UCSD-AML1 (cell line): ENCODE results near the gene SRC.
A peak's percentile ranks its signal among the peaks of the same experiment; 100 is the strongest.
"Not testable (repeated sequence)": the region's sequence is repeated elsewhere in the genome, so short reads cannot be mapped to it uniquely, and the experiment has no call there.

Experiments
- DNase-seq: peaks from one replicate; lab custom pipeline; 2025; ENCODE audit not compliant: unreplicated experiment; lab: John Stamatoyannopoulos, UW

Gene SRC

DNA sequence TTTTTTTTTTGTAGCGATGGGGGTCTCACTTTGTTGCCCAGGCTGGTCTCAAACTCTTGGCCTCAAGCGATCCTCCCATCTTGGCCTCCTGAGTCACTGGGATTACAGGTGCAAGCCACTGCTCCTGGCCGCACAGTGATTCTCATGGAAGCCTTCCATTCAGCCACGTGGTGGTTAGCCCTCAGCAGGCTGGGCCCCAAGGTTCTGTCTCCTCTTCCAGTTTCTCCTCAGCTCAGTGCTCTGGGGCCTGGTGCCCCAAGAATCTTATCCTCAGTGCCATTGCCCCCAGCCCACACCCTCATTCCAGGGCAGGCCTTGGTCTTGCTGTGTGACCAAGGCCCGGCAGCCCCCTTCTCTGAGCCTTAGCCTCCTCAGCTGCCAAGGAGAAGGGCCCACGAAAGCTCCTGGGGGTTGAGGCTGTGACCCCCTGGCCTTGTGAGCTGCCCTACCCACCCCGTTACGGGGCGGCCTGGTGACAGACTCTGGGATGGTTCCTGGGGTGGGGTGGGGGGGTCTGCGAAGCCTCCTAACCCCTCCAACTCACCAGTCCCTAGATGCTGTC is 16.4 kb downstream of the SRC start:
- DNase-seq = no peak

DNA sequence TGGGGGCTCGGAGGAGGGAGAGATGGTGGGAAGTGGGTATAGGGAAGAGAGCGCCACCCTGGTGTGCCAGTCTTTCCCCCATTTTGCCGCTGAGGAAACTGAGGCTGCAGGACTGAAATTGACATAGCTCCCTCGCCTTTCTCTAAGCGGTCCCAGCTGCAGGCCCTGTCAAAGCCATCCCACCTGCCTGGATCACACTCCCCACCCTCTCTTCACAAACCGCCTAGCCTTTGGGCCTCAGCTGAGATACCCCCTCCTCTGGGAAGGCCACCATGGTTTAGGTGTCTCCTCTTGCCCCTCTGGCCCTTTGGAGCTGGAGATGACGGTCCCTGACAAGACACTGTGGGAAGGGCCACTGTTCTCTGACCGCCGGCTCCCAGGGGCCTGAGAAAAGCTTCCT is 16.9 kb downstream of the SRC start:
- DNase-seq = no peak

DNA sequence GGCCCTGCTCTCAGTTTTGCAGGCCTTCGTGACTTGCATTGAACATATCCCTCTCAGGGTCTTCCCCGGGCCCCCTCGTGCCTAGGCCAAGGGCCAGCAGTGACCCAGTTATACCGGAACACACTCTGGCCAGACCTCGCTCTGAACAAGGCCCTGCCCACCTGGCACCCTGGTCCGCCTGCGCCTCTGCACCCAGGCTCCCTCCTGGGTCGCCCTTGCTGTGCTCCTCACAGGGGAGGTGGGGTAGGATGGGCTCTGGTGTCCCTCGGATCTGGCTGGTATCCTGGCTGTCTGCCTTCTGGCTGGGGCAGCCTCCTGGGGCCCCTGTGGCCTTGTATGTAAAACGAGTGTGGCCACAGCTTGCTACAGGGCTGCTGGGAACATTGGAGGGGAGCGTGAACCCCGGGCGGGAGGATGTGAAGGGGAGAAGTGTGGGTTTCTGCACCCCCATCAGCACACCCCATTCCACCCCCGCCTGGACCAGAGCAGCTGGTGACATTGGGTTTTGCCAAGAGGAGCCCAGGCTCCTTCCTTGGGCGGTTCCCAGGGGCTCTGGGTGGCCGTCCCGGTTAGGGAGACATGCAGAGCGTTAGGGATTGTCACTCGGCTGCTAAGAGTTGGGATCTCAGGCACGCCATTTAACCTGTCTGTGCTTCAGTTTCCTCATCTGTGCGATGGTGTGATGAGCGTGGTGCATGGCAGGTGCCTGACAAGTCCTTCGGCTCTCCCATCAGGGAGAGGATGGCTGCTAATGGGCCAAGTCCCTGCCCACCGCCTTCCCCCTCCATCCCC is 17.5 kb downstream of the SRC start:
- DNase-seq = no peak

DNA sequence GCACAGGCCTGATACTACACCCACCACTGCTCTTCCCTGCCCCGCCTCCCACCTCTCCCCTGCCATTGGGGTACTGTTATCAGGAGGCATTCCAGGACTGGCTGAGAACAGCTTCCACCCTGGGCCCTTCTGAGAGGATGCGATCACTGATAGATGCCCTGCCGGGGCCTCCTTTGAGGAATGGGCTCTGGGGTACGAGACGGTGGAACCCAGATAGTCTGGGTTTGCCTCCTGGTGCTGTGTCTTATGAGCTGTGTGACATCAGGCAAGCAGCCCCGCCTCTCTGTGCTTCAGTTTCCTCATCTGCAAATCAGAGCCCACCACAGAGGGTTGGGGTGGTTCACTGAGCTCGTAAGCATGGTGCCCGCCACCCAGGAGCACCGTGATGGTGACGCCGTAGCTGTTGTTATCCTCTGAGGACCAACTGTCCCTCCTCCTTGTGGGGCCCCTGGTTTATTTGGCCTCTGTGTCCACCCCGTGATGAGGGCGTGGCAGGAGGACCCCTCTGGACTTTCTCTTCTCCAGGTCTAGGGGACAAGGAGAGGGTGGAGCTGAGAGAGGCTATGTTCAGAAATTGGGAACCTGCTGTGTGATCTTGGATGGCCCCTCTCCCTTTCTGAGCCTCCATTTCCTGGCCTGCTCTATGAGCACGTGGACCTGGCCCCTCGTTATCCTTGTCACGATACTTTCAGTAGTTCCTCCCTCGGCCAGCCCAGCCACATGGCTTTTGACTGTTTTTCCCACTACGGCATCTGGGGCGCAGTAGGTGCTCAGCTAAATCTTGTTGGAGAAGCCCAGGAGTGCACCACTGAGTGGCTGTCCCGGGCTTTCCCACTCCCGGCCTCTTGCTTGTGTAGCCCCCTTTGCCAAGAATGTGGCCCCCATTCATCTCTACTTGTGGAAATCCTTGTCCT is 18.3 kb downstream of the SRC start:
- DNase-seq = no peak

DNA sequence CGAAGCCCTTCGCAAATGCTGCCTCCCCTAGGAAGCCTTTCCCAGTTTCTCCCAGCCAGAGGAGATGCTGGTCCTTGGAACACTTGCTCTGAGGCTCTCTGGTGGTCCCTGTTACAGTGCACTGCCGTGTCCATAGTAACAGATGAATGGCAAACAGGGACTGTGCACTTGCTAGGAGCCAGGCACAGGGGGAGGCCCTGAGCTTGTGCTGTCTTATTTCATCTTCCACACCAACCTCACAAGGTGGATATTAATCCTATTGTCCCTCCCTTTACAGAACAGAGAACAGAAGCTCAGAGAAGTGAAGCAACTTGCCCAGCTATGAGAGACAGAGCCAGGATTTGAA is 19.0 kb downstream of the SRC start:
- DNase-seq = no peak

DNA sequence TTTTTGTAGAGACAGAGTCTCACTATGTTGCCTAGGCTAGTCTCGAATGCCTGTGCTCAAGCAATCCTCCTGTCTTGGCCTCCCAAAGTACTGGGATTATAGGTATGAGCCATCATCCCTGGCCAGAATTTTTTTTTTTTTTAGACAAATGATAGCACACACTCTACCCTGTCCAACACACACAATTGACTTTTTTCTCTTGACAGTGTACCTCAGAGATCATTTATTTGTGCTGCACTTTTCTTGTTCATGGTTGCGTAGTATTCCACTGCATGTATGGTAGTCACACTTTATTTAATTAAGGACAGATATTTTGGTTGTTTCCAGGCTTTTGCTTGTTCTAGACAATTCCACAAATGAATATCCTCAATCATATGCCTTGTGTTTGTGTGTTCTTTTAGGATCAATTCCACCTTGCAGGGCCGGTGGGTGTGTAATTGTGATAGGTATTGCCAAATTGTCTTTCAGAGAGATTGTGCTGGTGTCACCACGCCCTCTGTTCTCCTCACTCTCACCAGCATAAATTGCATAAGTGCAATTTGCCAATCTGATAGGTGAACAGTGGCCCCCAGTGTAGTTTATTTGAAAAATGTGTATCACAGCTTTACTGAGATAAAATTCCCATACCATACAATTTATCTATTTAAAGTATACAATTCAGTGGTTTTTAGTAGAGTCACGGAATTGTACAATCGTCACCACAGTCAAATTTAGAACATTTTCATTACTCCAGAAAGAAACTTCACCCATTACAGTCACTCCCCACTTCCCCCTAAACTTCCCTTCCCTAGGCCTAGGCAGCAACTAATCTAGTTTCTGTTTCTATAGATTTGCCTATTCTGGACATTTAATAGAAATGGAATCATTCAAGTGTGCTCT is 20.1 kb downstream of the SRC start:
- DNase-seq = no peak

DNA sequence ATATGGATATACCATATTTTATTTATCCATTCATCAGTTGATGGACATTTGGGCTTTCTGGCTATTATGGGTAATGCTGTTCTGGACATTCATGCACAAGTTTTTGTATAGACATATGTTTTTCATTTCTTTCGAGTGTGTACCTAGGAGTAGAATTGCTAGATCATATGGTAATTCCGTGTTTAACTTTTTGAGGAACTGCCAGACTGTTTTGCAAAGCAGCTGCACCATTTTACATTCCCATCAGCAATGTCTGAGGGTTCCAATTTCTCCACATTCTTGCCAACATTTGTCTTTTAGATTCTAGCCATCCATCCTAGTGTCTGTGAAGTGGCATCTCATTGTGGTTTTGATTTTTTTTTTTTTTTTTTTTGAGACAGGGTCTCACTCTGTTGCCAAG is 20.8 kb downstream of the SRC start:
- DNase-seq = no peak

DNA sequence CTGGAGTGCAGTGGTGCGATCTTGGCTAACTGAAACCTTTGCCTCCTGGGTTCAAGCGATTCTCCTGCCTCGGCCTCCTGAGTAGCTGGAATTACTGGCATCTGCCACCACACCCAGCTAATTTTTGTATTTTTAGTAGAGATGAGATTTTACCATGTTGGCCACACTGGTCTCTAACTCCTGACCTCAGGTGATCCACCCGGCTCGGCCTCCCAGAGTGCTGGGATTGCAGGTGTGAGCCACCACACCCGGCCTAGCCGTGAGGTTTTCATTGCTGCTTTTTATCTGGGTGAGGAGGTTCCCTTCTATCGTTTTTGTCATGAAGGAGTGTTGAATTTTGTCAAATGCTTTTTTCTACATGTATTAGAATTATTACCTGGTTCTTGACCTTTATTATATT is 23.9 kb downstream of the SRC start:
- no peak for DNase-seq

DNA sequence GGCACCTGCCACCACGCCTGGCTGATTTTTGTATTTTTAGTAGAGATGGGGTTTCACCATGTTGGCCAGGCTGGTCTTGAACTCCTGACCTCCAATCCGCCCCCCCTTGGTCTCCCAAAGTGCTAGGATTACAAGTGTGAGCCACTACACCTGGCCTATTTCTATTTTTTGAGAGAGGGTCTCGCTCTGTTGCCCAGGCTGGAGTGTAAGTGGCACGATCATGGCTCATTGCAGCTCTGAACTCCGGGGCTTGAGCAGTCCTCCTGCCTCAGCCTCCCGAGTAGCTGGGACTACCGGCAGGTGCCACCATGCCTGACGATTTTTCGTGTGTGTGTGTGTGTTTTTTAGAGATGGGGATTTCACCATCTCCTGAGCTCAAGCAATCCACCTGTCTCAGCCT is 25.9 kb downstream of the SRC start:
- DNase-seq = not testable (repeated sequence)

DNA sequence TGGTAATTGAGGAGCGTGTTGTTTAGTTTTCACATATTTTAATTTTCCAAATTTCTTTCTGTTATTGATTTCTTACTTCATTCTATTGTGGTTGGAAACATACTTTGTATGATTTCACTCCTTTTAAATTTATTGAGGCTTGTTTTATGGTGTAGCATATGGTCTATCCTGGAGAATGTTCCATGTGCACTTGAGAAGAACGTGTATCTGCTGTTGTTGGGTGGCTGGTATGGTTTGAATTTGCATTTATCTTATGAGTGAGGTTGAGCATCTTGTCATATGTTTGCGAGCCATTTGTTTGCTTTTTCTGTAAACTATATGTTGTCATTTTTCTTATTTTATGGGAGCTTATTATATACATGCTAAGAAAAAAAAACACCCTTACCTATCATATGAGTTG is 26.5 kb downstream of the SRC start:
- DNase-seq = no peak

DNA sequence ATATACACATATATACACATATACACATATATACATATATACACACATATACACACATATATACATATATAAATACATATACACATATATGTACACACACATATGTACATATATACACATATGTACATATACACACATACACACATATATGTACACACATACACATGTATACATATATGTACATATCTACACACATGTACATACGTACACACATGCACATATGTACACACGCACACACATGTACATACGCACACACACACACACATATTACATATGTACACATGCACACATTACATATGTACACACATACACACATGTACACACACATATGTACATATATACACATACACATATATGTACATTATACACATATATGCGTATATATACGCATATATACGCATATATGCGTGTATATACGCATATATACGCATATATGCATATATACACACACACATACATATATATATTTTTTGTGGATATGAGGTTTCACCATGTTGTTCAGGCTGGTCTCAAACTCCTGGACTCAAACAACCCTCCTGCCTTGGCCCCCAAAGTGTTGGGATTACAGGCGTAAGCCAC is 27.2 kb downstream of the SRC start:
- no peak for DNase-seq

DNA sequence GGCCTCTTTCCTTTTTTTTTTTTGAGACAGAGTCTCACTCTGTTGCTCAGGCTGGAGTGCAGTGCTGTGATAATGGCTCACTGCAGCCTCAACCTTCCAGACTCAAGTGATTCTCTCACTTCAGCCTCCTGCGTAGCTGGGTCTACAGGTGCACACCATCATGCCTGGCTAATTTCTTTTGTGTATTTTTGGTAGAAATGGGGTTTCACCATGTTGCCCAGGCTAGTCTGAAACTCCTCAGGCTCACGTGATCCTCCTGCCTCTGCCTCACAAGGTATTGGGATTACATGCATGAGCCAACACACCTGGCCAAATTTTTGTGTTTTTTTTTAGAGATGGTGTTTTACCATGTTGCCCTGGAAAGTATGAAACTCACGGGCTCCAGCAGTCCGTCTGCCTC is 29.3 kb downstream of the SRC start:
- no peak for DNase-seq

DNA sequence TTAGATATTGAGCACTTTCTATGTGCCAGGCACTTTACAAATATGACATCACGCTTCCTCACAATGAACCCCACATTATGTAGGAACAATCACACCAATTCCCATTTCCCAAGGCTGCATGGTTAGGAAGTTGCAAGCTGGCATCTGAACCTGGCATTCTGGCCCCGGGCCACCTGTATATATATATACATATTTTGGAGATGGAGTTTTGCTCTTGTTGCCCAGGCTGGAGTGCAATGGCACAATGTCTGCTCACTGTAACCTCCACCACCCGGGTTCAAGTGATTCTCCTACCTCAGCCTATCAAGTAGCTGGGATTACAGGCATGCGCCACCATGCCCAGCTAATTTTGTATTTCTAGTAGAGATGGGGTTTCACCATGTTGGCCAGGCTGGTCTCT is 30.4 kb downstream of the SRC start:
- DNase-seq = no peak

DNA sequence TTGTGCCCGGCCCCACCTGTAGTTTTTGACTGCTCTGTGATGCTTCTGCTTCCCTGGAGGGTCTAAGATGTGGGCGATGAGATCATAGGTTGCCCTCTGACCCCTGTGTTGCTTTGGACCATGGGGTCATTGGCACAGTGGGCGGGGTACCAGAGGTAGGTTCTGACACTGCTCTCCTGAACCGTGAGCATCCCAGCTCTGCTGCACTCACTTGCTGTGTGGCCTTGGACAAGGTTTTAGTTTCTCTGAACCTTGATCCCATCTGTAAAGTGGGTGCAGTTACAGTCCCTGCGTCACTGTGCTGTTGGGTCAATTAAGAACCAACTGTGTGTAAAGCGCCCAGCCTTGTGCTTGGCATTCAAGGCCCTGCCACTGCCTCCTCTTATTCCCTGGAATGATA is 30.9 kb downstream of the SRC start:
- DNase-seq = no peak

DNA sequence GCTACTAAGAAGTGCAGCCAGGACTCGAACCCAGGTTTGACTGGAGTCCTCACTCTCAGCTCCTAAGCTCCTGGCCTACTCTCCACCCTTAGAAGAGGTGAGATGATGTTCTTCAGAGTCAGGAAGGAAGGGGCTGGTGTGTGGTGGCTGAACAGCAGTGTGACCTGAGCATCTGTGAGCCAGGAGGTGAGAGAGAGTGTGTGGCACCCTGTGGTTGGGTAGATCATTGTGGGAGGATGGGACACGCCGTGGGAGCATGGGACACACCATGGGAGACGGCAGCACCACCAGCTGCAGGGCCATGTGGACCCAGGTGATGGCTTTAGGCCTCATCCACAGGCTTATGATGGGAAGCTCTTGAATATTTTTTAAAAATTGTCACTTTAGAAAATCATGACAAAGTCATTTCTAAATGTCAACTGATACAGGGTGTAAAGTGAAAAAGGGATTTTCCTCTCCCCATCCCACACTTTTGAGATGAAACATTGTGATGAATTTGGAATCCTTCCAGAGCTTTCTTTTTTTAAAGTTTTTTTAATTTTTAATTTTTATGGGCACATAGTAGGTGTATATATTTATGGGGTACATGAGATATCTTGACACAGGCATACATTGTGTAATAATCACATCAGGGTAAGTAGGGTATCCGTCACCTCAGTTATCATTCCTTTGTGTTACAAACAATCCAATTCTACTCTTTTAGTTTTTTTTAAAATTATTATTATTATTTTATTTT is 31.6 kb downstream of the SRC start:
- peak; percentile 29 for DNase-seq

DNA sequence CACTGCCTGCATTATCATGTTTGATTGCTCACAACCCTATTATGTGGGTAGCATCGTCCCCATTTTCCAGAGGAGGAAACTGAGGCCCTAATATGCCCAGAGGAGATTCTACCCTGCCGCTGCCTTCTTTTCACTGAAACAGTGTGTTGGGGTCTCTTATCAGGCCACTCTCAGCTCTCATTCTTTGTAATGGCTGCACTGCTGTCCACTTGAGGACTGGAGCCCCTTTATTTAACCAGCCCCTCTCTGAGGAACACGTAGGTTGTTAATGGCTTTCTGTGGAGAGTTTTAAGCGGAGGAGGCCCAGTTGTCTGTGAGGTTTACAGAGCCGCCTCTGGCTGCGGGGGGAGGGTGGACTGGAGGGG is 32.5 kb downstream of the SRC start:
- no peak for DNase-seq

DNA sequence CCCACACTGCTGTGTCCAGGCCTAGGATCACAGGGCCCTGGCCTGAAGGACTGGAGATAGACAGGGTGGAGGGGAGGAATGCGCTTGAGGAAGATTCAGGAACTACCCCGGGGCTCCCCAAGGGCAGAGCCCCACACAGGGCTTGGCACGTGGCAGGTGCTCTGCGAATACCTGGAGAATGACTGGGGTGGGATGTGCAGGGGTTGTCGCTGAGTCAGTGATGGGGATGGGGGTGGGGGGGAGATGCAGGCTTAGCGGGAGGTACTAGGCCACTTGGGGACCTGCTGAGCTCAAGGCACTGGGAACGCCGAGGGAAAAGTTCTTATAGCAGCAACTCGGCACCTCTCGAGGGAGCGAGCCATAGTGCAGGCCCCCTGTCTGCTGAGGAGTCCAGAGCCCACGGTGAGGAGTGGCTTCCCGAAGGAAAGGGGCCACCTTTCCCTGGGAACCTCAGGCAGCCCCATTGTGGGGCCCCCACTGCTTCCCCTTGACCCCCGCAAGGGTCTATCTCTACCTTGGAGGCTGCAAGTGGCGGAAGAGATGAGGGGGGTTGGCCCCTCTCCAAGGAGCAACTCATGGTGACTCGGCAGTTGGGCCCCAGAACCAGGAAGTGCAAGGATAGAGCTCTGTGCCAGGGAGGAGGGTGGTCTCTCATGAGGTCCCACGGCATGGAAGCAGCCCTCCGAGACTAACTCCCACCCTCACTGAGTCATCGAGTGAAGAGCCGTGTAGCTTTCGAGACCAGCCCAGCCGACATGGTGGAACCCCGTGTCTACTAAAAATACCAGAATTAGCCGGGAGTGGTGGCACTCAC is 33.1 kb downstream of the SRC start:
- peak; percentile 52 for DNase-seq

DNA sequence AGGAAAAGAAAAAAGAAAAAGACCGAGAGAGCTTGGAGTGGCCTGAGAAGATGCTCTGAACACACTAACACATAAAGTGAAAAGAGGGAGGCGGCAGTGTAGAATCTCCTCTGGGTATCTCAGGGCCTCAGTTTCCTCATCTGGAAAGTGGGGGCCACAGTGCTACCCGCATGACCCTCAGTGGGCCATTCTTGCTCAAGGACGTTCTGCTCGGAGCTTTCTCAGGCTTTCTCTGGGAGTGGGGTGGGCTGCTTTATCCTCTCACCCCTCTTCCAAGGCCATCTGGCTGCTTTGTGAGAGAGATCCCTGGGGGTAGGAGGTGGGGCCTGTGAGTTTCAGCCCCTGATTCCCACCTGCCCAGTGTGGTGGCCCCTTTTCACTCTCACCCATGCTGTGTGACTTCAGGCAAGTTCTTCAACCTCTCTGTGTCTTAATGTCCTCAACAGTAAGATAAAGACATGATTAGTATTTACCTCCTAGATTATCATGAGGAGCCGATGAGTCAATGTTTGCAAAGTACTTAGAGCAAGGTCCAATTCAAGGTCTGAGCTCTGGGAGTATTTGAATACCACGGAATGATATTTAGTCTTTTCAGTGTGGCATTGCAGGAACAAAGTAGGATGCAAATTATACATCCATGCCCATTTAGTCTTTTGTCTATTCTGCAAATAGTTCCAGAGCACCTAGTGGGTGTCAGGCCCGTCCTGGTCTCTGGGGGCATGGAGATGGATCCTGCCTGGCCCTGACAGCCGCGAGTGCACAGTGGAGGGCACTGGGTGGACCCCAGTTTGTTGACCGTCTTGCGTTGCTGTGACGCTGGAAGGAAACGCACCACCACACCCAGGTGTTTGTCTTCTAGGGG is 34.3 kb downstream of the SRC start:
- no peak for DNase-seq
